GM18868 (cell line): ENCODE results near the gene SEPTIN3.

Experiments used
- ATAC-seq: cut with Tn5 transposase; IDR thresholded peaks from one replicate; pipeline ENCODE4 v1.9.1; 2021; ENCODE audit warnings: mild to moderate bottlenecking, moderate library complexity; ENCODE audit not compliant: unreplicated experiment

Gene SEPTIN3, protein sequence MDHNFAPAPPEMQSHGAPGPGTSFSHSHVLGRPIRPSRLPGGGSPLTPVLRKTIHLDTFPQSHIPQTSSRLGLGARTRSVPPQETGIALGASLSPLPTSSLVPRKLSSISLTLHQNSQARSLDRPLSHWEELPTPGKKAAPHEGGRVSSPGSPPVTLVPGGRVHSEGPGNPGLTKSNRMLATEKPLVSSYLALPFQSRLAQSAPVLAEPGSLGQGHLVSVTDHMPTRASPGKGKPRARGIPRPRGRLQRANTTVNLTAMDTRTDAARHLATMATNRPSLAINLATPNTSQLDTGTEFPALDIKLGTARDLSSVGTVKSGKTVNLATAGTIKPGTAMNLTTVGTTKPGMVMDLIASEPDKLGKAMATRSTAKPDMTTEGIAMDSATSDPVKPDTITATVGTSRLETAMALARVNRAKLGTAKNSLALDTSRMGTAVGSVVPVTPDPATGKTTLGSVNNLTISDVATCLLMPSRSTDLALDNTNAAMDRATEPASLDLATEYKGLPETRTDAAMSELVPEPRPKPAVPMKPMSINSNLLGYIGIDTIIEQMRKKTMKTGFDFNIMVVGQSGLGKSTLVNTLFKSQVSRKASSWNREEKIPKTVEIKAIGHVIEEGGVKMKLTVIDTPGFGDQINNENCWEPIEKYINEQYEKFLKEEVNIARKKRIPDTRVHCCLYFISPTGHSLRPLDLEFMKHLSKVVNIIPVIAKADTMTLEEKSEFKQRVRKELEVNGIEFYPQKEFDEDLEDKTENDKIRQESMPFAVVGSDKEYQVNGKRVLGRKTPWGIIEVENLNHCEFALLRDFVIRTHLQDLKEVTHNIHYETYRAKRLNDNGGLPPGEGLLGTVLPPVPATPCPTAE

DNA sequence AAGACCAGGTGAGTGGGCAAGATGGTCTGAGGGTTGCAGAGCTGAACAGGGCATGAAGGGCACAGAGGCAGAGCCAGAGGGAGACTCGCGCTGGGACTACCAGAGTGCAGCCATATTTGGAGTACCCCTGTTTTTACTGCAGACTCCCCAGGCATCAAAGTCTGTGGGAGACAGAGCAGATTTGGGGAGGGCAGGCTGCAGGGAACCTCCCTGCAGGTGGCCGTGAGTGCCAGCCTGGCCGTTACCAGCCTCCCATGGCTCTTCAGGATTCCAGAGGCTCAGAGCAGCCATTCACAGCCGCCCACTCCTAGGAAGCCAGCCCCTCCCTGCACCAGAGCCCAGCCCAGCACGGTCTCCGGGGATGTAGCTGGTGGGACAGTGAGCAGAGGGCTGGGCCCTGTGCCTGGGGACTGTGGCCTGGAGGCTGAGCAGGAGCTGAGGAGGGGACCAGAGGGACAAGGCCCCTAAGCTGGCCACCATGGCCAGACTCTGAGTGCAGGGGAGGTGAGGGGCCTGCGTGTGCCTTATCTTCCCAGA, at the start of gene SEPTIN3:
SEPTIN3 (plus strand) TSS at position 334 of the 537 bp plus-strand sequence. CDS start 2,050 bp downstream, outside the sequence.
- ATAC-seq = no peak

DNA sequence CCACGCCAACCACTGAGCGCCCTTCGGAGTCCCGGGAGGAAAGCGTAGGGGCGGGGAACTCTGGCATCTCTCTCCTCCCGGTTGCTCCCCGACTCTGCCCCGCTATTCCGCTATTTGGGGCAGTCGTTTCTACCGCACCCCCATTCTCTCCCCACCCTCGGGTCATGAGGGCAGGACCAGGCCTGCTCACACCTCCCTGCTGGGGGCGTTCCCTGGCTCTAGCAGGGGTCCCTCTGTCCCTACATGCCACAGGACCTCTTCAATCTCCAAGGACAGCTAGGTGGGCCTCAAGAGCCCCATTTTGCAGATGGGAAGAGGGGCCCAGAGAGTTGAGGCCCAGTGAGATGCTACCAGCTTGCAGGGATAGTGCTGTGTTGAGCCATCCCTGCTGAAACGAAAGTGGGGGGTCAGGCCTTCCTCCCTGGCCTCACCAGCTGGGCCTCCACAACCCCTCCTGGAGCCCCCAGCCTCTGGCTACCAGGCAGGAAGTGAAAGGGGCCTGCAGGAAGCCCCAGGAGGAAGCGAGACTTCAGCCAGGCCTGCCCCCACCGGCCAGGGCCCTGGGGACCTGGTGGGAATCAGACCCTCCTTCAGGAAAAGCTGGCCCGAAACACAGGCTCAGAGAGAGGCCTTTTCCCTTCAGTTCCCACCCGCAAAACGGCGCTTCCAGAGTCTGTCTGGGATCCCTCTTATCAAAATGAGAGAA, 48.8 kb upstream of the SEPTIN3 start:
- ATAC-seq = no peak

DNA sequence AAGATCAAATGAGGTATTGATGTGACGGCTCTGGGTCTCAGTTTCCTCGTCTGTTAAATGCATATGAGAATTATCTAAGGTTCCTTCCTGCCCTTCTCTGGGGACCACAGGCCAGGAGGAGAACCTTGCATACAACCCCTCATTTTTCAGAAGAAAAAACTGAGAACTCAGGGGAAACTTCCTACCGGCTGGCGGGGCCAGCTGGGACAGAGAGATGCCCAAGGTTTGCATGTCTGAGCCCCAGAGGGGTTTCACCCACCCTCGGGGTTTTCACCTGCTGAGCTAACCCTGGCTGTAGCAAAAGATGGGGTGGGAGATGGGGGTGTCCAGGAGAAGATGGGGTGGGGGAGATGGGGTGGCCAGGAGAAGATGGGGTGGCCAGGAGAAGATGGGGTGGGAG, 46.9 kb upstream of the SEPTIN3 start:
- no peak for ATAC-seq

DNA sequence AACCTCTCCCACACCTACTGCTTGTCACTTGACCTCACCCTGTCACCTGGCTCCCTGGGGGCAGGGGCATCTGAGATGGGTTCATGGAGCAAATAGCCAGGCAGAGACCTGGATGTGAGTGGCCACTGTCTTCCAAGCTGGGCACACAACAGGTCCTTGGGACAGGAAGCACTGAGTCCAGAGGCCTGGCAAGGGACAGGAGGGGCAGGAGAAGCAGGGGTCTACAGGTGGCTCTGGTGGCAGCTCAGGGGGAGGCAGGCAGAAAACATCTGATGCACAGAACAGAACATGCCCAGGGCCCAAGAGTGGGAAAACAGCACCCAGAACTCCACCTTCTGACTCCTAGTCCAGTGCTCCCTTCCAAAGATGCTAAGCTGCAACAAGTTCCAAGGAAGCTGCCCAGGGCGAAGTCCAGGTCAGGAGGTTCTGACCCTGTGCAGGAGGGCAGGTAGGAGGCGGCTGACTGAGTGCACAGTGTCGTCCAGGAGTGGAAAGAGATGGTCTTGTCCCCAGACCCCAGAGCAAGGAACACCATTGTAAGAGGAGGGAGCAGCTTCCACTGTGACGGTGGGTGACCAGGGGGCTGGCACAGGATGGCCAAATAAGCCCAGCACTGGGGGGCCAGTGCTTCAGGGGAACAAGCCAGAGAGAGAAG, 46.2 kb upstream of the SEPTIN3 start:
- no peak for ATAC-seq

DNA sequence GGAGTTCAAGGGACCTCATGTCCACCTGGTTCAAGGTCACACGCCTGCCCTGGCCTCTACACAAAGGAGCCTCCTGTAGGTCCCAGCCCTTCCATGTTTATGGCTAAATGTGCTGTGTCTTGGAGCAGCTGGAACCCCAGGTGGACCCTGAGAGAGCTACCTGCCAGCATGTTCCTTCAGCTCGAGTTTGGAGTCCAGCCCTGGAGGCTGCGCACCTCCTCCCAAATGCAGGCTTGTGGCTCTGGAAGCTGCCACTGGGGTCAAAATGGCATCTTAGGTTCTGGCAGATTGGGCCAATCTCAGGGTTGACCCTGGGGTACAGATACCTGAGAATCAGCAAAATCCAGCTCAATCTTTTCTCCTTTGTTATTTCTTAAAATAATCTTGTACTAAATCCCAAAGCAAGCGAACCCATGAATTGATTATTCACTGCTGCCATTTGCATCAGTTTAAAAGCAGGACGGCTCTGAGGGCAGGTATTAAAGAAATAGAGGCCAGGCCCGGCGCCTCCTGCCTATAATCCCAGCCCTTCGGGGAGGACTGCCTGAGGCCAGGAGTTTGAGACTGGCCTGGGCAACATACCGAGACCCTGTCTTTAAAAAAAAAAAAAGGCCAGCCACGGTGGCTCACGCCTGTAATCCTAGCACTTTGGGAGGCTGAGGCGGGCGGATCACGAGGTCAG, 45.5 kb upstream of the SEPTIN3 start:
- ATAC-seq = no peak

DNA sequence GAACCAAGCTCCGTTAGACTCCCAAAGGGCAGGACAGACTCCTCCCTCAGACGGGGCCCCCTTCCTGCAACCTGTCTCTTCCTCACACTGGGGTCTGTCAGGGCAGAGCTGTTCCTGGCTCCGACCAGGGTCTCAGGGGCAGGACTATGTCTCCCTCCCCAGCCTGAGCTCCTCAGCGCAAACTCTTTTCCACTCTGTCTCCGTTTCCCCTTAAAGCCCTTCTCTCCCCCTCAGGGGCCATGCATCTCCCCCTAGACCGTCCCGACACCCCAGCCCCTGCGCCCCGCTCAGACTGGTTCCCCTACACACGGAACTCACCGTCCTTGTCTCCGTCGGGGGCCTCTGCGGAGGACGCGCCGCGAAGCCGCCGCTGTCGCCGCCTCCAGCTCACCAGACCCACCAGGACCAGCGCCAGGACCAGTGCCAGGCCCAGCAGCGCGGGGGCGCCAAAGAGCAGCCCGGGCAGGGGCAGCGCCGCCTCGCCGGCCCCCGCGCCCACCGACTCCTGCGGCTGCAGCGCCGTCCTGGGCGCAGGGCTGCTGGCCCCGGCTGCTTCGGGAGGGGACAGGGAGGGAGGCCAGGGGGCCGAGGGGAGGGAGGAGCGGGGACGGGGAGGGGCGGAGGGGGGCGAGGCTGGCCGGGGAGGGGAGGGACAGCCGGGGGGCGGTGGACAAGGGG, 43.3 kb upstream of the SEPTIN3 start:
- peak; percentile 33 for ATAC-seq

DNA sequence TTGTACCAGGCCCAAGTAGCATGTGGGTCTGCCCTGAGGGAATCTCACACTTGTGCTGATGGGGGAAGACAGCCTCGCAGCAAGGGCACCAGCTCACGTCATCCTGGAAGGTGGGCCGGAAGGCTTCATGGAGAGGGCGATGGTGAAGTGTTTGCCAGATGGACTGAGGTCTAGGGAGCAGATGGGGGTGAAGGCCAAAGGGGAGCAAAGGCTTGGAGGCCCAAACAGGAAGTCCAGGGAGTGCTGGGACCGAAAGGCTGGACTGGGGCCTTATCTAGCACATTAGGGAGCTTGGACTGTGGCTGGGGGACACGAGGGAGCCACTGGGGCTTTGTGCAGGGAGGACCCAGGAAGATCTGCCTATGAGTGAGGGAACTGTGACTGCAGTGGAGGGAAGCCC, 41.4 kb upstream of the SEPTIN3 start:
- ATAC-seq = no peak

DNA sequence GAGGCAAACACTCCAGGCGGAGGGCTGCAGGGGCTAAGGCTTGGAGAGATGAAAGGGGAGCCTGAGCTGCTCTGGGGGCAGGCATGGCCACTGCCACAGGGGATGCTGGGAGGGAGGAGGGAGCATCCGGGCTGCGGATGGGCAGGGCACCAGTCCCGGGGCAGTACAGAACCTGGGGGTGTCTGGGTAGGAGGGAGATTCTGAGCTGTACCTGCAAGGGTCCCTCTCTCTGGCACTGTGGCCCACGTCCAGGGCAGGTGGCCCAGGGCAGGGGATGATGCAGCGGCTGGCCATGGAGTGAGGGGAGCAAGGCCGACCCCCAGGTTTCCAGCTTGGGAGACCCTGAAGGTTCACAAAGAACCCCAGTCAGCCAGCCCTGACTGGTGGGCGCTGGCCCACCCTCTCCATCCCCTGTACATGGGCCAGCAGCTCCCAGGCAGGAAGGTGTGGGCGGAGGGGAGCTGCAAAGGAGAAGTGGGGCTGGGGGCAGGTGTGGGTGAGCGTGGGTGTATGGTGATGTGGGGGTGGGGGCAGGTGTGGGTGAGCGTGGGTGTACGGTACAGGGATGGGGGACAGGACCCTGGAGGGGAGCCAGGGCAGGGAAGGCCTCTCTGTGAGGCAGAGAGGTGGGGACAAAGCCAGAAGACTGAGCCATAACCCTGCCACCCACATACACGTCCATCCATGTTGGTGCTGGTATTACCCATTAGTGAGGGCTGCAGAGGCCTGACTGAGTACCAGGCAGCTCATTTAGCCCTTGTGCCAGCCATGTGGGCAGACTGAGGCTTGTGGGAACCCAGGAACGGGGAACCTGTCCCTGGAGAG, 40.4 kb upstream of the SEPTIN3 start:
- ATAC-seq = no peak

DNA sequence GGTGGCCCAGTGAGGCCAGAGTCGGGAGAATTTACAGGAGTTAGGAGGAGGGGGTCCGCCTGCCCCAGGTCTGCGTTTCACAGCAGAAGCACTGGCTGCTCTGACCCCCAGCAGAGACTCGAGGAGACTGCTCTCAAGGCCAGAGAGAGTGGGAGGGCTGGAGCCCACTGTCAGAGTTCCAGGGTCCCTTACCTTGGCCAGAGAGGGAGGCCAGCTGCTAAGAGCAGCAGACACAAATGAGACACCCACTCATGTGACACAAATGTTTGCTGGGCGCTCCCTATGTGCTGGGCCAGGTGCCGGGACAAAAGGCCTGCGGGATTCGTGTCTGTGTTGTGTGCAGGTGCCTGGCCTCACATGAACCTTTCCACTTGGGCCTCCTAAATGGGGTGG, 39.8 kb upstream of the SEPTIN3 start:
- no peak for ATAC-seq

DNA sequence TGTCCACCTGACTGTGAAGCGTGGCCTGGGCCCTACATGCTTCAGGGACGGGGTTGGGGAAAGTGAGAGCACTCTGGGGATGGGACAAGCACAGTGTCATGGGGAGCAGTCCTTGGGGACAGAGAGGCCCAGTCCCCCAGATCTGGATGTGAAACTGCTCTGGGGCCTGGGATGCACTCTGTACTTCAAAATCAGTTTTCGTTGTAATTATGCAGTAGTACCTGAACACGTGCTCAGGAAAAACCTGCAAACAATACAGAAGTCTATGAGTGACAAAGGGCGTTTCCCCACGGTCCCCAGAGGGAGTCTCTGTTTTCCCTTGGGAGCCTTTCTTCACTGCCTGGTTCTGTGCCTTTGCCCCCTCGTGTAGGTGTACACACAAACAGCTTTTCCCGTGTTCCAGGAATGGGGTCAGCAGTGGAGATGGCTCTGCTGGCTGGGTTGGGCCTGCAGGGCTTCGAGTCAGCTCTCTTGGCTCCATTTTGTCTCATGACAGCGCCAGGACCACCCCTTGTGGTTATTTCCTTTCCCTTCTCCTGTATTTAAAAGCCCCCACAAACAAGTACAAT, 37.5 kb upstream of the SEPTIN3 start:
- no peak for ATAC-seq

DNA sequence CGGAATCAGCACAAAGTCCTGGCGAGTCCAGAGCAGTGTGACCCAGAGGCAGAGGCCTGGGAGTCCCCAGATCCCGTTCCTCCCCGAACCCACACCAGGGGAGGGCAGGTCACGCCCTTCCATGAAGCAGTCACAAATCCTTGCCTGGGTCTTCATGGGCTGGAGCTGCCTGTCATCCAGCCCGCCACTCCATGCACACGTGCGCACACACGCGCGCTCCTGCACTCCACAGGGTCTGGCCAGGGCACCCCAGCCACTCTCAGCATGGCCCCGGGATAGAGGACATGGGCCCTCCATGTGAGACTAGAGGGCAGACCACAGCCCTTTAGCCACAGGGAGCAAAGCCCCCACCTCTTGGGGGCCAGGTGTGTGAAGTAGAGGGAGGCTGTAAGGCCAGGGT, 36.9 kb upstream of the SEPTIN3 start:
- no peak for ATAC-seq

DNA sequence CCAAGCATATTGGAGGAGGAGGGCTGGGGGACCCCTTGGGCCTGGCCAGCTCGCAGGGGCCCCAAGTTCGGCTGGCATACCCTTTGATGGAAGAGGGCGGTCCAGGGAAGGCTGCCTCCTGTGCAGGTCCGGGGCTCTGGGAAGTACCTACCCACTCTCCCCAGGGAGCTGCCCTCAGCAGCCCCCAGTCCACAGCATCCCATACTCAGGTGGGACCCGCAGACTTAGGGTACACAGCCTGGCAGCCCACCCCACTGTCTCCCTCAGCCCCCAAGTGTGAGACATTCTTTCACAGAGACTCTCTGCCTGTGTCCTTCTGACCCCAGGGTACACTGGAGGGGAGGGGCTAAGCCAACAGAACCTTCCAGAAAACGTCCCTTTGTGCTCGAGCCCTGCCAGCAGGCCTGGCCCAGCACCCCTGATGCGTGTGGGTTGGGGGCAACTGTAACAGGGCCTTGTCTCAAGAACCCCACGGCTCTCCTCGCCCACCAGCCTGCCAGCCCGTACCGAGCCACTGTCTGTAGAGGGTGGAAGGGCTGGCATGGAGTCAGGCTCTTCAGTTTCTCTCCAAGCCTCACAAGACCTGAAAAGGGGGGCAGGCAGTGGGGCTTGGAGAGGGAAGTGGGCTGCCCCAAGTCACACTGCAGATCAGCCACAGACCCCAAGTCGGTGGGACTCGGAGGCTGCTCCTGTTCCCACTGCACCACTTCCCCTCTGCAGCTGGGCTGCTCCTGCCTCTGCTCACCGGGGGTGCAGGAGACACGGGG, 35.6 kb upstream of the SEPTIN3 start:
- no peak for ATAC-seq

DNA sequence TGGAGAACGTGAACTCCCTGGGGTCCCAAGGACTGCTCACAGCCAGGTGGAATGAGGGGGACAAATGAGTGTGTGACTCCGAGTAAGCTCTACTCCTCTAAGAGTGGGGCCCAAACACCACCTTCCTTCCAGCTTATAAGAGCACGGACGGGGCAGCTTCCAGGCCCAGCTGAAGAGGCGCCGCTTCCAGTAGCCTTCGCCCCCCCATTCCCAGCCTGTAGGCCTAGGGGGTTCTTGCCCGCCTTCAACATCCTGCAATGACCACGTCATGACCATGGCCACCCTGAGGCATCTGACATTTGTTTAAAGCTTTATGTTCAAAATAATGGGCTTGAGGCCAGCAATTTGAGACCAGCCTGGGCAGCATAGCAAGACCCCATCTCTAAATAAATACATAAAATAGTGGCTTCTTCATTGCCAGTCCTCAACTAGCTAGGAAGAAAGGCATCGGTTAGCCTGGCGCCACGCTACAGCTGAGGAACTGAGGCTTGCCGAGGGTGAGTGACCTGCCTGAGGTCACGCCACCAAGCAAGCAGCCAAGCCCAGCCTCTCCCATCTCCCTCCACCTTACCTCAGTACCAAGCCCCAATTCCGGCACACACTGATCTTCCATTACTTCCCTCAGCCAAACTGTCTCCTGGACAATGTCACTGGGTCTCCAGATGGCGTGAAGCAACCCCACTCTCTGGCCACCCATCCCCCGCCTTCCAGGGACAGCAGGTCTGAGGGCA, 34.8 kb upstream of the SEPTIN3 start:
- ATAC-seq = no peak

DNA sequence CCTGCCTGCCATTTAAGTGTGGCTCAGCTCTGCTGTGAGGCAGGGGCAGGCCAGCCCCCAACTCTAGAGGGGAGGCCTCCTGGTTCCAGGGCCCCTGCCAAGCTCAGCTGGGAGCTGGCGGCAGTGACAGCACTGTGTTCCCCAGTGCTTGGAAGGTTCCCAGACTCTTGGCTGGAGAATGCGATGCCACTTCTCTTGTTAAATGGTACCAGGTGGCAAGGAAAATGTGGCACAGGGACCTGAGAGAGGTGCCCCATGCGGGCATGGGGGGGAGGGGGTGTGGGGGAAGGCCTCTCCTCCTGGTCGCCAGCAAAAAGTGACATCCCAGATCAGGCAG, 34.3 kb upstream of the SEPTIN3 start:
- ATAC-seq = no peak

DNA sequence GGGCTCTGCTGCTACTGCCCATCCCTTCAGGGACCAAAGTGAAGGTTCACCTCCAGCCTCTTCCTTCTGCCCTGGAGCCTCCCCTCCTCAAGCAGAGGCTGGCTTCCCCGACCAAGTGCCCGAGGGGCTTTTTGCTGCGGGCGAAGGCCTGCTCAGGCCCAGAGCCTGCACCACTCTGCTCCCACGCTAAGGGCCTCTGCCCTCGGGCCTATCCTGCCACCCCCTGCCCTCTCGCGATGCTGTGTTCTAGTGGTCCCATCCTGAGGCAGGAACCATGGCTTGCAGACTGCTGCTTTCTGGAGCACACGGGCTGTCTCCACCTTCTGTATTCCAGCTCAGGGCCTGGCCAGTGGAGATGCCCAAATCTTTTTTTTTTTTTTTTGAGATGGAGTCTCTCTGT, 33.7 kb upstream of the SEPTIN3 start:
- ATAC-seq = no peak

DNA sequence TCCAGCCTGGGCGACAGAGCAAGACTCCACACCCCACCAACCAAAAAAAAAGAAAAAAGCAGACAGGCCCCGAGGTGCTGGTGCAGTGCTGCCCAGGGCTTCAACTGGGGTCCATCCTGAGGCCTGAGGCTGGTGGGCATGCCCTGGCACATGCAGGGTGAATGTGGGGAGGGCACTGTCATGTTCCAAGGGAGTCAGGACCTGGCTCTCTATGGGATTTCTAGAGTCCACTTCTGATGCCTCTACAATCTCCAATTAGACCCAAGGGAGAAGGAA, 32.4 kb upstream of the SEPTIN3 start:
- no peak for ATAC-seq
